ENCODE data around the gene MYO3B. TPM values are rescaled to one million over a fixed set of nuclear protein-coding genes. Genes with fewer than 3 reads are reported as not detected.
A peak's percentile ranks its signal among the peaks of the same experiment; 100 is the strongest.
"Not testable (repeated sequence)": the region's sequence is repeated elsewhere in the genome, so short reads cannot be mapped to it uniquely, and the experiment has no call there.

The MYO3B gene
- total RNA-seq, 2 donors from 2014 or later, result 0.16 TPM; not detected in 1

DNA sequence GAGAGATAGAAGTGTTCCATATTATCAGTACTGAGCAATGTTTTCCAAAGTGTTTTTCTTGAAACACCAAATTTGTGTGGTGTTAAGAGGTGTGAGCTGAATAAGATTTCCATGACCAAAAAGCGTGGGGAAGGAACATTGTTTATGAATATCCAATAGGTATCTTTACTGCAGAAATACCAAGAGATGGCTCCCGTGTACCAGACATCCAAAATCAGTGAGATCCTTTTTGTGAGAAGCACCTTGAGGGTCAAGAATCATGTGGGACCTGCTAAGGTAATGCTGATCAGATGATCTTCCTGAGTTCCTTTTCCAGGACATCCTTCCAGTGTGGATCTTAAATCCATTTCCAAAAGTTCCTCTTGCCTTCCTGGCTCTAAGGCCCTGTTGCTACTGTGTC is 246.0 kb downstream of the MYO3B start:
- Mint-ChIP-seq H3K4me3 (no peak overlapping the region), H3K36me3 (ENCODE audit: low read depth) (no peaks in the 10 kb centered on the region), H3K4me1 (no peaks in the 10 kb centered on the region), H3K27ac (no peak overlapping the region), H3K27me3 (peaks cover 22% of the 10 kb centered on the region)
- ATAC-seq (no peak), DNase-seq (no peak)
- H3K9me3 ChIP-seq (ENCODE audit: control insufficient read depth, low read length, poor library complexity, severe bottlenecking), result no peaks in the 10 kb centered on the region

DNA sequence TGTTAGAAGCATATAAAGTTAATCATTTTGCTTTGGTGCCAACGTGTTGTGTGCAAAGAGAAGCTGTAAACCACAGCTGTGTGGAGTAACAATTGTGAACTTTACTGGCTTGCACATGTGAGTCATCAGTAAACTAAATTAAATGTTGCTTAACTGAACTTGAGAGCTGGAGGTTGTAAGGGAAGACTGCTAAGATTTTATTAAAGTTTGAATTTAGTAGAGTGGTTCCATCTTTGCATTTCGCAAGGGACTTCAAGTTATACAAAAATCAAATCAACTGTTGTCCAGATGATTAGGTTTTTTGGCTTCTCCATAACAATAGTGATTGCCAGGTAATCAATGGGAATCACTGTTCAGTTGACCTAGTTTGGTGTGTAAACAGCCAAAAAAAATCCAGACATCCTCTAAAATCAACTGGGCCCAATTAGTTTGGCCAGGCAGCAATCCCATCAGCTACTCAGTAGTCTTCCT is 247.4 kb downstream of the MYO3B start:
- H3K27me3 Mint-ChIP-seq, result peaks cover 24% of the 10 kb centered on the region
- H3K9me3 ChIP-seq (ENCODE audit: control insufficient read depth, low read length, poor library complexity, severe bottlenecking), result no peaks in the 10 kb centered on the region
- no peaks in the 10 kb centered on the region for H3K36me3 Mint-ChIP-seq (ENCODE audit: low read depth)
- H3K4me3 Mint-ChIP-seq, result no peak overlapping the region
- no peak overlapping the region for H3K27ac Mint-ChIP-seq
- DNase-seq (no peak), ATAC-seq (no peak)
- H3K4me1 Mint-ChIP-seq, result no peaks in the 10 kb centered on the region

DNA sequence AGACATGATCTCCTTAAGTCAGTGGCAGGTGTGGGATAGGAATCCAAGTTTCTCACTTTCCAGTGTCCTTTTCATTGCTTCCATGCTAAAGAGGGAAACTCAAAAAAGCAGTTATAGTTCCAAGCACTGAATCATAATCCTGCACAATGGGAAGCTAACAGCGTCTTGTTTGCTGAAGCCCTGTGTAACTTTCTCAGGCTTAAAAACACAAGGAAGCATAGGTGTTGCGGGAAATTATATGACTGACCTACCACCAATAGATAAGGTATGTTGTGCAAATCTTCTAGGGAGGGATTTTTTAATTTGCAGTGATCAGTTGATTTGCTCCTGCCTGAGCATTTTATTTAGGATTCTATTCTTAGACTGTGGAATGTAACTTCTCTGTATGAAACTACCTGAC is 250.9 kb downstream of the MYO3B start:
- Mint-ChIP-seq H3K27ac (no peak overlapping the region), H3K27me3 (peaks cover 10% of the 10 kb centered on the region), H3K36me3 (ENCODE audit: low read depth) (no peaks in the 10 kb centered on the region), H3K4me1 (no peaks in the 10 kb centered on the region), H3K4me3 (no peak overlapping the region)
- no peaks in the 10 kb centered on the region for H3K9me3 ChIP-seq (ENCODE audit: control insufficient read depth, low read length, poor library complexity, severe bottlenecking)
- ATAC-seq (no peak), DNase-seq (no peak)

DNA sequence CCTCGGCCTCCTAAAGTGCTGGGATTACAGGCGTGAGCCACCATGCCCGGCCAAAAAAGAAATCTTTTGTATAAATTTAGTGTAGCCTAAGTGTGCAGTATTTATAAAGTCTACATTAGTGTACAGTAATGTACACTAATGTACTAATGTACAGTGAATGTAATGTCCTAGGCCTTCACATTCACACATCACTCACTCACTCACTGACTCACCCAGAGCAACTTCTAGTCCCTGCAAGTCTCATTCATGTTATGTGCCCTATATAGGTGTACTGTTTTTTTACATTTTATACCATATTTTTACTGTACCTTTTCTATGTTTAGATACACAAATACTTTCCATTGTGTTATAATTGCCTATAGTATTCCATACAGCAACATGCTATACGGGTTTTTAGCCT is 254.9 kb downstream of the MYO3B start:
- no peak for ATAC-seq
- peaks cover 6% of the 10 kb centered on the region for H3K27me3 Mint-ChIP-seq
- no peak for DNase-seq
- H3K9me3 ChIP-seq (ENCODE audit: control insufficient read depth, low read length, poor library complexity, severe bottlenecking), result no peaks in the 10 kb centered on the region
- no peak overlapping the region for H3K4me3 Mint-ChIP-seq
- H3K27ac Mint-ChIP-seq, result no peak overlapping the region
- H3K36me3 Mint-ChIP-seq (ENCODE audit: low read depth), result no peaks in the 10 kb centered on the region
- H3K4me1 Mint-ChIP-seq, result peaks cover 26% of the 10 kb centered on the region

DNA sequence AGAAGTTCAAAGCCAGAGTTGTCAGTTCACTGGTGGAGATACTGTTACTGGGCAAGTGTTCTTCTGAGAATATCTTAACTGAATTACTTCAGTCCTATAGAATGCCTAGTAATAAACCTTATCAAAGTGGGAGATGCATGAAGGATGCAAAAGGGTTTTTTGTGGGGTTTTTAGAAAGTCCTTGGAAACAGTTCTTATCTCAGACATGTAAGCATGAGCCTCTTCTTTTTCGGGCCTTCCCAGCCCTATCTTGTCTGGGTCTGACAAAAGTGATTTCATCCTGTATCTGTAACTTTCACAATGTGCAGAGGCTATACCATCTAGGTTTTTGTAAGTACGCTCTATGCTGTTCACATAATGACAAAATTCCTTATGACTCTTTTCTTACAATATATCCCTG is 255.5 kb downstream of the MYO3B start:
- no peak for DNase-seq
- H3K27me3 Mint-ChIP-seq, result peaks cover 6% of the 10 kb centered on the region
- no peak overlapping the region for H3K27ac Mint-ChIP-seq
- ATAC-seq, result no peak
- H3K36me3 Mint-ChIP-seq (ENCODE audit: low read depth), result no peaks in the 10 kb centered on the region
- H3K4me1 Mint-ChIP-seq, result peaks cover 26% of the 10 kb centered on the region
- no peak overlapping the region for H3K4me3 Mint-ChIP-seq
- no peaks in the 10 kb centered on the region for H3K9me3 ChIP-seq (ENCODE audit: control insufficient read depth, low read length, poor library complexity, severe bottlenecking)

DNA sequence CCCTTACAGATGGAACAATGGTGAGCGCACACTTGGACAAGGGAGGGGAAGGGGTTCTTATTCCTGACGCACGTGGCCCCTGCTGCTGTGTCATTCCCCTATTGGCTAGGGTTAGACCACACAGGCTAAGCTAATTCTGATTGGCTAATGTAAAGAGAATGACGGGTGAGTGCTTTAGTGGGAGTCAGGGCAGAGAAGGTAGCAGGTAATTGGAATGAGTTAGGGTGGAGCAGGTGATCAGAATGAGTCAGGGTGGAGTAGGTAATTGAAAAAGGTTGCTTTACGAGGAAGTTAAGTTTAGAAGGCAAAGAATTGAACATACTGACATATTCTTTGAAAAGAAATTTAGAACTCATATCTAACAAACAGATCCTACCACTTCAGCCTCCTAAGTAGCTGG is 256.4 kb downstream of the MYO3B start:
- not testable (repeated sequence) for H3K4me3 Mint-ChIP-seq; H3K36me3 Mint-ChIP-seq (ENCODE audit: low read depth); H3K27me3 Mint-ChIP-seq; H3K9me3 ChIP-seq (ENCODE audit: control insufficient read depth, low read length, poor library complexity, severe bottlenecking); H3K27ac Mint-ChIP-seq; DNase-seq; ATAC-seq
- H3K4me1 Mint-ChIP-seq, result peaks cover 26% of the 10 kb centered on the region

DNA sequence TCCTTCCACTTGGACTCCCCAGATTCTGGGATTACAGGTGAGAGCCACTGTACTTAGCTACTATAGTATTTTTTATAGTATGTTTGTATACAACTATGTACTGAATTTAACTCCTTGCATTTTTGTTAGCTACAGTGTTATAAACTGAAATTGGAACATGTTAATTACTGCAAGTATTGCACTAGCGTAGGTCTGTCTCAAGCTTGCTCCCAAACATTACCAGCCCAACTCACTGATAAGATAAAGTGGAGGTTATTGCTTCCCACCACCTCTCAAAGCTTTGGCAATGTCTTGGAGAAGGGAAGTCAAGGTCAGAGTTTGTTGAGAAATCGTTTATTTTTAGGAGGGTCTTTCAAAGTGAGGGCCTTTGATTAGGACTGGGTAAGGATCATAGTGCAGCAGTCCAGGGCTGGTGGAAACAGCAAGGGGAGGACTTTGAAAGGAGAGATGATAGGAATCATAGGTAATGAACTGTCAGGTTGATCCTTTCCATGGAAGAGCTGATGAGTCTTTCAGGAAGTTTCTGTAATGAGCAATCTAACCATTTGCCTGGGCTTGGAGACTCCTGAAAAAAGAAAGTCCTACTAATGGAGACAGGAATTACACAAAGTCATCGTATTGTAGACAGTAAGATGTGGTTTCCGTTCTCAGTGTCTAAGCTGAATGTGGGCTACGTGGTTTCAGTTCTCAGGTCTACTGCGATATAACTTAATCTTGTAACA is 257.1 kb downstream of the MYO3B start:
- ATAC-seq (peak; percentile 81), DNase-seq (no peak)
- no peaks in the 10 kb centered on the region for H3K9me3 ChIP-seq (ENCODE audit: control insufficient read depth, low read length, poor library complexity, severe bottlenecking)
- peak overlapping the region; percentile 47 for H3K27ac Mint-ChIP-seq
- H3K4me3 Mint-ChIP-seq, result peak overlapping the region; percentile 80
- peaks cover 26% of the 10 kb centered on the region for H3K4me1 Mint-ChIP-seq
- no peaks in the 10 kb centered on the region for H3K36me3 Mint-ChIP-seq (ENCODE audit: low read depth)
- H3K27me3 Mint-ChIP-seq, result no peaks in the 10 kb centered on the region

DNA sequence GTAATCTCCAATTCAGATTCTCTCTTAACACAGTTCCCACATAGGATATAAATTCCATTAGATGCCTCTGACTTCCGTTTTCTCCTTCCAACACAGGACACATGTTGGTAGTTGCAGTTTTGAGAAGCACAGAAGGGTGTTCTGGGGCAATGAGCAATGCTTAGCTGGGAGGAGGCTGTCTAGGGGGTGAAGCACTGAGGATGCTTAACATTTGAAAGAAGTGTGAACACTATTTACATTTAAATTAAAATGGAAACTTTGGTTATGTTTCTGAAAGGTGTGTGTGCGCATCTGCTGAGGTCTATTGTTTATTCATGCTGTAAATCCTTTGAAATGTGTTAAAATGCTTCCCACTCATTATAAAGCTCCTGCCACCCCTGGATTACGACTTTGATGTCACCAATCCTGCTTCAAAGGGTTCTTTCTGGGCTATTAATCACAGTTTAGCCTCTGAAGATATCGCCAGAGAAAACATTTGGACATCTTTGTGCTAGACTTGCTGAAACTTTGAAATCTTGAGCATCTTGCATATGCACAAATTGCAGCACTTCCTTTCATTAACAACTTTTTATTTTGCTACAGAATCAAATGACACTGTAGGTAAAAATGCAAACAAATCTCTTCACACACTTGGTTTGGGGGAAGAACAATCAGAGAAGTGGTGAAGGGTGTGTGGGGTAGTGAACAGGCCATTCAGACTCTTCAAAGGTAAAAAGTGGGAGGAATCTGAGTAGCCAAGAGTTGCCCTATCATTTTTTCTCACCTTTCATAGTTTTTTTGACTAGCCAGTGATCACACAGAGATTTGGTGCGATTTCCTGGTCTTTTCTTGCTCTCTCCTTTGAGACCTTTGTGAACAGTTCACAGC is 258.4 kb downstream of the MYO3B start:
- no peaks in the 10 kb centered on the region for H3K9me3 ChIP-seq (ENCODE audit: control insufficient read depth, low read length, poor library complexity, severe bottlenecking)
- Mint-ChIP-seq H3K27ac (peak overlapping the region; percentile 66), H3K4me1 (peaks cover 26% of the 10 kb centered on the region), H3K36me3 (ENCODE audit: low read depth) (no peaks in the 10 kb centered on the region), H3K4me3 (no peak overlapping the region), H3K27me3 (no peaks in the 10 kb centered on the region)
- DNase-seq (no peak), ATAC-seq (no peak)

DNA sequence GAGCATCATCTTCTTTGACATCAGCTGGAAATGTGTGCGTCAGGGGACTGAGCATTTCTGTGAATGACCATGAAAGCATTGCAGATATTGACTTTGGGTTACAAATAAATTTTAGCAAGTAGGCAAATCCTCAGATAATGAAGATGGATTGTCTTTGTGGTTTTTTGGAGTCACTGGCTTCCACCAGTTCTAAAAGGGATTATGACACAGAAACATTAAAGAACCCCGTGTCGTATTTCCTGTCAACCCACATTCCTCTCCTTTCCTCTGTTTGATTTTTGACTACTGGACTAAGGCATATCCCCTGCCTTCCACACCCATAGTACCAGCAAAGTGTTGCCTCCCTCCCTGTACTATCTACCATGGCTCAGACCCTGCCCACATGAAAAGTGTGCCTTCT is 268.1 kb downstream of the MYO3B start:
- DNase-seq, result no peak
- peaks cover 15% of the 10 kb centered on the region for H3K27me3 Mint-ChIP-seq
- H3K9me3 ChIP-seq (ENCODE audit: control insufficient read depth, low read length, poor library complexity, severe bottlenecking), result no peaks in the 10 kb centered on the region
- H3K4me1 Mint-ChIP-seq, result peaks cover 3% of the 10 kb centered on the region
- H3K36me3 Mint-ChIP-seq (ENCODE audit: low read depth), result peaks cover 4% of the 10 kb centered on the region
- no peak overlapping the region for H3K27ac Mint-ChIP-seq
- H3K4me3 Mint-ChIP-seq, result no peak overlapping the region
- no peak for ATAC-seq

DNA sequence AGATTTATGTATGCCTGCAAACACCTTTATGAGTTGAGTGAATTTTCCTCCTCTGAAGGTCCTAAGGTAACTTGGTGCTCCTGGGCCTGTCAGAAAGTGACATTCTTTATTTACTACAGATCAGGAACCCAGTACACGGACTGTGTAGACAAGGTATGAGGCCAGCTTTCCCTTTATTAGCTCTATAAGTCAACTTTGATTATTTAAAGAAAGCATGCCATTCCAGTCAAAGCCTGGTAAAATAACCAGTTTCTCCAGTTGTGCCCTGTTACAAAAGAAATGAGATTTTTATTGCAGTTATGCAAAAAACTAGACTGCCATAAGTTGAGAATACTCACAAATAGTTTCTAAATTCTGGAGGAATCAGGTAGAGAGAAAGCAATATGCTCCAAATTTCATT is 271.1 kb downstream of the MYO3B start:
- H3K4me1 Mint-ChIP-seq, result peaks cover 3% of the 10 kb centered on the region
- no peak overlapping the region for H3K4me3 Mint-ChIP-seq
- no peak overlapping the region for H3K27ac Mint-ChIP-seq
- peaks cover 4% of the 10 kb centered on the region for H3K36me3 Mint-ChIP-seq (ENCODE audit: low read depth)
- no peak for DNase-seq
- peaks cover 20% of the 10 kb centered on the region for H3K27me3 Mint-ChIP-seq
- H3K9me3 ChIP-seq (ENCODE audit: control insufficient read depth, low read length, poor library complexity, severe bottlenecking), result no peaks in the 10 kb centered on the region
- ATAC-seq, result no peak

DNA sequence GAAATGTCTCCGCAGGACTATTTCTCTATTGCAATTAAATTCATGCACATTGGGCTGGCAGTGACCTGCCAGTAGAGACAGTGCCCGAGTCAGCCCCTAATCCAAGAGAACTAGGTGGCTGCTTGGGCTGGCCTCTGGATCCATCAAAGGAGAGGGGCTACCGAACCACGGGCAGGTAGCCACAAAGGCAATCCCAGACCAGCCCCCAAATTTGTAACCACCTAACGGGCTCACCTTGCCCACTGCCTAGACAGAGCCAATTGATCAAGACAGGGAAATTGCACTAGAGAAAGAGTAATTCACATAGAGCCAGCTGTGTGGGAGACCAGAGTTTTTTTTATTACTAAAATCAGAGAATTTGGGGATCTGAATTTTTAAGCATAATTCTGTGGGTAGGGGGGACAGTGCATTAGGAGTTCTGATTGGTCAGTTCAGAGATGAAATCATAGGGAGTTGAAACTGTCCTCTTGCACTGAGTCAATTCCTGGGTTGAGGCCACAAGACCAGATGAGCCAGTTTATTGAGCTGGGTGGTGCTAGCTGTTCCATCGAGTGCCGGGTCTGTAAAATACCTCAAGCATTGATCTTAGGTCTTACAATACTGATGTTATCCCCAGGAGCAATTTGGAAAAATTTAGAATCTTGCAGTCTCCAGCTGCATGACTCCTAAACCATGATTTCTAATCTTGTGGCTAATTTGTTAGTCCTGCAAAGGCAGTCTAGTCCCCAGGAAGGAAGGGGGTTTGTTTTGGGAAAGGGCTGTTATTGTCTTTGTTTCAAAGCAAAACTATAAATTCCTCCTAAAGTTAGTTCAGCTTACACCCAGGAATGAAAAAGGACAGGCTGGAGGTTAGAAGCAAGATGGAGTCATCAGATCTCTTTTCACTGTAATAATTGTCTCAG is 276.8 kb downstream of the MYO3B start:
- H3K4me1 Mint-ChIP-seq, result peaks cover 3% of the 10 kb centered on the region
- no peak for DNase-seq
- H3K9me3 ChIP-seq (ENCODE audit: control insufficient read depth, low read length, poor library complexity, severe bottlenecking), result no peaks in the 10 kb centered on the region
- ATAC-seq, result no peak
- peaks cover 11% of the 10 kb centered on the region for H3K27me3 Mint-ChIP-seq
- peaks cover 4% of the 10 kb centered on the region for H3K36me3 Mint-ChIP-seq (ENCODE audit: low read depth)
- no peak overlapping the region for H3K4me3 Mint-ChIP-seq
- no peak overlapping the region for H3K27ac Mint-ChIP-seq

DNA sequence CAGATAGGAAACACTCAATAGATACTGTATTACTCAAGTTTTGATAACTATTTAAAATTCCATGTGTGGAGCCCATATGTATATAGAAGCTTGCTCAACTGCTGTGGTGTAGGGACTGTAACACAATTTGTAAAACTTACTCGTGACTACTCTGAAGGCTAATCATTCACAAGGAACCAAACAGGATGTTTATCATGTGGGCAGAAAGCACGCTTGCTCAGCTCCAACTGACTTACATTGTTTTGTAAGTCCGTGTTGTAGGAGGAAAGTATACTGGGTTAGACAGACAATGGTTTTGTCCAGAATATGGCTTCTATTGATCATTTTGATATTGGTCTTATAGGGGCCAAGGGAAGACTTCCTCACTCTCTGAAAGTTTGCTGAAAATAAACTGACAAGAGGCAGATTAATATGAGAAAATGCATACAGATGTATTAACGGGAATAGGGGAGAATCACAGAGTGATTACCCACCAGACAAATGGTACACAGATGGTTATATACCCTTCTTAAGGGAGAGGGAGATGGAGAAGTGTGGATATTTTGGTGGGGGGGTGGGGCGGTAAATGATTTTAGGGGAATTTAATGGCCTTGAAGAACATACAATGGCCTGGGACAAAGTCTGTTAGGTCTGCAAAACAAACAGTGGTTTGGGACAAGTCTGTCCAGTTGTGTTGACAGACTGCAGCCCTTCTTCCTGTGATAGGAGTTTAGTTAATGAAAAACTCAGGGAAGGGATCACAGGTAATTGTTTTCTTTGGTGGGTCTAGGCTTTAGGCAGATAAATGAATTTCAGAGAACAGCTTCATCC is 277.9 kb downstream of the MYO3B start:
- no peaks in the 10 kb centered on the region for H3K9me3 ChIP-seq (ENCODE audit: control insufficient read depth, low read length, poor library complexity, severe bottlenecking)
- DNase-seq (no peak), ATAC-seq (no peak)
- peaks cover 11% of the 10 kb centered on the region for H3K27me3 Mint-ChIP-seq
- peaks cover 2% of the 10 kb centered on the region for H3K36me3 Mint-ChIP-seq (ENCODE audit: low read depth)
- H3K4me1 Mint-ChIP-seq, result peaks cover 2% of the 10 kb centered on the region
- H3K4me3 Mint-ChIP-seq, result no peak overlapping the region
- no peak overlapping the region for H3K27ac Mint-ChIP-seq

All from T-helper 17 cell (primary cell).